Astrocyte of the cerebellum (primary cell): Measurements from ENCODE around the gene EXOSC9.

Experiments
- DNase-seq: peaks from one replicate; pipeline ENCODE4 v3.0.0-alpha.2; 2011; ENCODE audit warnings: low read depth
- H3K4me3 ChIP-seq: 2 replicates; pipeline ENCODE4 v1.5.1; 2011; ENCODE audit warnings: mild to moderate bottlenecking, low read depth, low read length, moderate library complexity
- in situ Hi-C: cut with HindIII; loops from 2 replicates; pipeline ENCODE4 v1.10.0; 2017; ENCODE audit warnings: low sequenced_read_pairs
- TF ChIP-seq, protein P1 (sequence below): IDR thresholded peaks from 2 replicates; pipeline ENCODE4 v1.5.1; 2012; ENCODE audit warnings: low read length, low read depth, moderate library complexity, mild to moderate bottlenecking; ENCODE audit errors: missing control alignments

EXOSC9 gene

DNA sequence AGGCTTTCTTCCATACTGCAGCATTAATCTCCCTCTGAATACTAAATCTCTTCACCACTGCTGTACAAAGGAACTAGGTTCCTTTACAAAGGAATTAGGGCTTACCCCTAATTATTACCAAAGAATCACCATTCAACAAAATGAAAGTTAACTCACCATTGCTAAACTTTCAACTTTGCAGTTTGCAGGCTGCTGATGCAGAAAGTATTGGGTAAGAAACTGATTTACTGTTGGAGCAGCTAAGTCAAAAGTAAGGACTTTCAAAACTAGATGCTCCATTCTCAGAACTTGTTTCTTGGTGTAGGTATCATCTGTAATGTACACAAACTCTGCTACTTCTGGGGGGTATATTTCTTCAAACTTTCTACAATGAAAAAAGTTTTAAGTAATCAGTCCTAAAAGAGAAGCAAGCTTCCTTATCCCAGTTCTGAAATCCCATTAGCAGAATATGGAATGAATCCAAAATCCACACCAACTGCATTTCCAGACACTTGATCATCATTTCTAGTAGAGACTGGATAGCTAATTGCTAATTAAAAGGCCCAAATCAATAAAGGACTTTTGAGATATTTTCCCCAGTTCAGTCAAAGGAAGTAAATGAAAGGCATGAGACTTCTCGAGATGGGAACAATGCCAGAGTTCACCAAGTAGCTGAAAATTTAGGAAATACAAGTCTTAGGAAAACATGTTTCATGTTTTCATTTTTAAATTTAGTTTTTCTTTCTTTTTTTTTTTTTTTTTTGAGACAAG, 18.3 kb downstream of the EXOSC9 start:
- in situ Hi-C loops = no loop called here
- TF ChIP-seq, protein P1, sequence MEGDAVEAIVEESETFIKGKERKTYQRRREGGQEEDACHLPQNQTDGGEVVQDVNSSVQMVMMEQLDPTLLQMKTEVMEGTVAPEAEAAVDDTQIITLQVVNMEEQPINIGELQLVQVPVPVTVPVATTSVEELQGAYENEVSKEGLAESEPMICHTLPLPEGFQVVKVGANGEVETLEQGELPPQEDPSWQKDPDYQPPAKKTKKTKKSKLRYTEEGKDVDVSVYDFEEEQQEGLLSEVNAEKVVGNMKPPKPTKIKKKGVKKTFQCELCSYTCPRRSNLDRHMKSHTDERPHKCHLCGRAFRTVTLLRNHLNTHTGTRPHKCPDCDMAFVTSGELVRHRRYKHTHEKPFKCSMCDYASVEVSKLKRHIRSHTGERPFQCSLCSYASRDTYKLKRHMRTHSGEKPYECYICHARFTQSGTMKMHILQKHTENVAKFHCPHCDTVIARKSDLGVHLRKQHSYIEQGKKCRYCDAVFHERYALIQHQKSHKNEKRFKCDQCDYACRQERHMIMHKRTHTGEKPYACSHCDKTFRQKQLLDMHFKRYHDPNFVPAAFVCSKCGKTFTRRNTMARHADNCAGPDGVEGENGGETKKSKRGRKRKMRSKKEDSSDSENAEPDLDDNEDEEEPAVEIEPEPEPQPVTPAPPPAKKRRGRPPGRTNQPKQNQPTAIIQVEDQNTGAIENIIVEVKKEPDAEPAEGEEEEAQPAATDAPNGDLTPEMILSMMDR = no peak
- no peak for DNase-seq
- H3K4me3 ChIP-seq = no peak overlapping the region

DNA sequence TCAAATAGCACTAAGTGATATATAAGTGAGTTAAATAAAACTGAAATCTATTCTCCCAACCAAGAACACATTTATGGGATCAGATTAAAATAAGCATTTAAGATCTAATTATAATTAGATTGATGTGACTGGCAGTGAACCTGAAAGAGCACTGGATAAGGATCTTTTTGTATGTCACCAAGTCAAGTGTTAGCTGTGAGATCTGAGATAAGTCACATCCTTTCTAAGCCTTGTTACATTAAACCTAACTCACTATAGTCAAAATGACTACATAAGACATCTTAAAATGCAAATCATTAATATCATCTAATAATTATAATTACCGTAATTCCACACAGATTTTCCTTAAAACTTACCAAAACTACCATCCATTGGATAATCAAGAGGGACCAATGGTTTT, 20.9 kb downstream of the EXOSC9 start:
- peak overlapping the region; percentile 85 for H3K4me3 ChIP-seq
- TF ChIP-seq, protein P1 = no peak
- in situ Hi-C loops = no loop called here
- no peak for DNase-seq

DNA sequence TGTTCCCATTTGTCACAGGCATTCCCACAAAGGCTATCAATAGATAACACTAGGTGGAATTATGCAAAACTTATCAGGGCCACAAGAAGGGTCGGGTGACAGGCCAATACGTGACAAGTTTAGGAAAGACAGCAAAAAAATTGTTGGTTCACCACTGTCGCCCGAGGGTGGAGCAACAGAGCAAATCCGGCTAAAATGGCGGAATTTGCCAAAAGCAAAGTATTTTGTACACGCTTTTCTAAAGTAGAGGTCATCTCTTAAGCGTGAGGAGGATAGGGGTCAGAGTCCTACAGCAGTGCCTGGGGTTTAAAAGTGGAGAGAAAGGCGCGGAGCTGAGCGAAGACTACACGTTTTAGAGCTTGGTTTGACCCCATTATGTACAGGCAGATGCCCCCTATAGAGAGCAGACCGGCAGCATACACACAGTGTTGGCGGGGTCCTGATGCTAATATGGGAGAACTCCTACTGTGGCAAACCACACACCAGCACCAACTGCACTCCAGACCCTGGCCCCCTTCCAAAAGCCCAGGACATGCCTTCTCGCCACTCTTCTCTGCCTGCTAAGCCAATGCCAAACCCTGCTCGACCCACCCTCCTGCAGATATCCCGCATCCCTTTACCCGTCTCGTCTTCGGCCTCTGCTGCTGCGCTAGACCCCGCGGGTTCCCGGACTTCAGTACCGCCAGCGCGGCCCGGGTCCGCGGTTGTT, 21.8 kb downstream of the EXOSC9 start:
- in situ Hi-C loops = no loop called here
- DNase-seq = no peak
- H3K4me3 ChIP-seq = peak overlapping the region; percentile 85
- TF ChIP-seq, protein P1 = peak; percentile 28

DNA sequence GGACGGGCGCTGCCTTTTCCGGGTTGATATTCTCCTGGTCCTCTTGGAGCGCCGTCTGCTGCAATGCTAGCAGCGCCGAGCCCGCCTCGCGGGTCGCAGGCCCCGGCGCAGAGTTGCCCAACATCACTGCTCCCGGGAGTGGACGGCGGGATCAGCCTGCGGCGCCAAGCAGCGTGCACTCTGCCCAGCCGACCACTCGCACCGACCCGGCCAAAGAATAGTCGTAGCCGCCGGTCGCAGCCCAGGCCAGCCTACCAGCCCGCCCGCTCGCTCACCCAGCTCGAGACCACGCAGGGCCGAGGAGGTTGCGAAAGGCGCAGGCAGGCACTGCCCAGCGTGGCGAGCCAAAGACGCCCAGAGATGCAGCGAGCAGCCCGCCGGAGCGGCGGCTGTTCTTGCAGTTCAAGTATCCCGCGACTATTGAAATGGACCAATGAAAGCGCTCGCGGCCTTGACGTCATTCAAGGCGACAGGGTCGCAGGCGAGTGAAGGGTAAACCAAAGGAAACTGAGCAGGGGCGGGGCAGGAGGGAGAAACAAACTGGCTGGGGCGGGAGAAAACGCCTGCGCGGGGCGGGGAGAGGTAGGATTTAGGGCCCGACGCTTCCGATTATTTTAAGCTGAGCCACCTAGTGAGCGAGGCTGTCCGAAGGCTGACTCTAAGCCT, 22.5 kb downstream of the EXOSC9 start, which contains the start of gene CCNA2:
TSS of gene CCNA2 (minus strand) at position 379 of the 666 bp plus-strand sequence. CDS start at position 124, 255 bp downstream.
- in situ Hi-C loops = no loop called here
- TF ChIP-seq, protein P1 = no peak
- peak; percentile 94 for DNase-seq
- peak within 1 kb of the TSS; percentile 85 for H3K4me3 ChIP-seq

DNA sequence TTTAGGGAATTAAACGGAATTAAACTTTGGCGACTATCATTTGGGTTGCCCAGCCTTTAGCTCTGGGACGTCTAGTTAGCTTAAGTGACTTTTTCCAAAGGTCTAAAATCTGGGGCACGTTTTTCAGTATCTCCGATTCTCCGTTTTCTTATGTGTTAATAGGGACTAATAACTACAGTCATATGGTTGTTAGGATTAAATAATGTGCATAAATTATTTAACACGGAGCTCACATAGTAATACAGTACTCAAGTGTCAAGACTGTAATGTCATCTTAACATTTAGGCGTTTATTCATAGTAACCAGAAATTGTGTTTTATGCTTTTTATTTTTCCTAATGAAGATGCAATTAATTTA, 23.0 kb downstream of the EXOSC9 start:
- in situ Hi-C loops = no loop called here
- TF ChIP-seq, protein P1 = no peak
- peak overlapping the region; percentile 85 for H3K4me3 ChIP-seq
- DNase-seq = no peak

DNA sequence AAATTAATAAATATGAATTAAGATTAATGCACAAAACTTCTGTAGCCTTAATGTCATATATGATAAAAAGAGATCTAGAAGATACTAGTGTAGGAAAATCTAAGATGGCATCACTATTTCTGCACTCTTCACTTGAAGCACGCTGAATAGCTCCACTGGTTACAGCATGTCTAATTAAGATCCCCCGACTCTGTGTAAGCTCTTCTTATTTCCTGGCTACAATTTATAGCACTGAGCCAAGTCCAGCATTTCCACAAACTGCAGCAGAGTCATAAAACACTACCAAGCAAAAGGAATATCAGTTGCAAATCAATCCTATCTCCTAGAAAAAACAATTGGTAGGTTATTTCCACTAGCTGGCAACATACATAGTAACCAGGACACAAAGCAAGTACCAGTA, 23.8 kb downstream of the EXOSC9 start:
- no peak for DNase-seq
- H3K4me3 ChIP-seq = no peak overlapping the region
- in situ Hi-C loops = no loop called here
- TF ChIP-seq, protein P1 = no peak
